ENCODE results near the gene NTN1. TPM values are rescaled to one million over a fixed set of nuclear protein-coding genes. Genes with fewer than 3 reads are reported as not detected.

NTN1 gene
- total and polyA plus RNA-seq, 2 experiments from 2014 or later = 0.16 to 0.60 TPM

- no peak overlapping the region for H3K27ac ChIP-seq
- H3K27me3 ChIP-seq = peaks cover 99% of the 10 kb centered on the region
- H3K4me3 ChIP-seq = peak overlapping the region; percentile 84
- peaks cover 12% of the 10 kb centered on the region for H3K4me1 ChIP-seq (ENCODE audit: low read depth)
- H3K36me3 ChIP-seq = no peaks in the 10 kb centered on the region
- no peaks in the 10 kb centered on the region for H3K9me3 ChIP-seq (ENCODE audit: low read depth)
- no peak for DNase-seq (ENCODE audit: low read depth in 1 of 2, low spot score in 1 of 2)
- TF ChIP-seq, protein P1, sequence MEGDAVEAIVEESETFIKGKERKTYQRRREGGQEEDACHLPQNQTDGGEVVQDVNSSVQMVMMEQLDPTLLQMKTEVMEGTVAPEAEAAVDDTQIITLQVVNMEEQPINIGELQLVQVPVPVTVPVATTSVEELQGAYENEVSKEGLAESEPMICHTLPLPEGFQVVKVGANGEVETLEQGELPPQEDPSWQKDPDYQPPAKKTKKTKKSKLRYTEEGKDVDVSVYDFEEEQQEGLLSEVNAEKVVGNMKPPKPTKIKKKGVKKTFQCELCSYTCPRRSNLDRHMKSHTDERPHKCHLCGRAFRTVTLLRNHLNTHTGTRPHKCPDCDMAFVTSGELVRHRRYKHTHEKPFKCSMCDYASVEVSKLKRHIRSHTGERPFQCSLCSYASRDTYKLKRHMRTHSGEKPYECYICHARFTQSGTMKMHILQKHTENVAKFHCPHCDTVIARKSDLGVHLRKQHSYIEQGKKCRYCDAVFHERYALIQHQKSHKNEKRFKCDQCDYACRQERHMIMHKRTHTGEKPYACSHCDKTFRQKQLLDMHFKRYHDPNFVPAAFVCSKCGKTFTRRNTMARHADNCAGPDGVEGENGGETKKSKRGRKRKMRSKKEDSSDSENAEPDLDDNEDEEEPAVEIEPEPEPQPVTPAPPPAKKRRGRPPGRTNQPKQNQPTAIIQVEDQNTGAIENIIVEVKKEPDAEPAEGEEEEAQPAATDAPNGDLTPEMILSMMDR (IDR thresholded peaks at IDR 0.05; ENCODE audit: low read depth, low read length) = no peak
Measured at GRCh38 chr17:9020824-9021157, 519 bp upstream of the NTN1 start.

GRCh38 chr17:9021992-9022572 lies 772 bp downstream of the NTN1 start:
- H3K27me3 ChIP-seq = peaks cover 100% of the 10 kb centered on the region
- peaks cover 6% of the 10 kb centered on the region for H3K4me1 ChIP-seq (ENCODE audit: low read depth)
- H3K27ac ChIP-seq = no peak overlapping the region
- peak; percentile 43 to 71 for DNase-seq (ENCODE audit: low read depth in 1 of 2, low spot score in 1 of 2)
- TF ChIP-seq, protein P1 (IDR thresholded peaks at IDR 0.05; ENCODE audit: low read depth, low read length) = no peak
- H3K9me3 ChIP-seq (ENCODE audit: low read depth) = no peaks in the 10 kb centered on the region
- H3K36me3 ChIP-seq = no peaks in the 10 kb centered on the region
- H3K4me3 ChIP-seq = peak overlapping the region; percentile 84

- DNase-seq (ENCODE audit: low read depth in 1 of 2, low spot score in 1 of 2) = peak; percentile 18 to 60
- no peak overlapping the region for H3K27ac ChIP-seq
- no peaks in the 10 kb centered on the region for H3K9me3 ChIP-seq (ENCODE audit: low read depth)
- peaks cover 98% of the 10 kb centered on the region for H3K27me3 ChIP-seq
- TF ChIP-seq, protein P1 (IDR thresholded peaks at IDR 0.05; ENCODE audit: low read depth, low read length) = no peak
- H3K36me3 ChIP-seq = no peaks in the 10 kb centered on the region
- peak overlapping the region; percentile 84 for H3K4me3 ChIP-seq
- H3K4me1 ChIP-seq (ENCODE audit: low read depth) = no peaks in the 10 kb centered on the region
Measured at GRCh38 chr17:9022573-9023391, 1.5 kb downstream of the NTN1 start.

- H3K4me3 ChIP-seq = no peak overlapping the region
Measured at GRCh38 chr17:9023392-9024218, 2.3 kb downstream of the NTN1 start.

DNA sequence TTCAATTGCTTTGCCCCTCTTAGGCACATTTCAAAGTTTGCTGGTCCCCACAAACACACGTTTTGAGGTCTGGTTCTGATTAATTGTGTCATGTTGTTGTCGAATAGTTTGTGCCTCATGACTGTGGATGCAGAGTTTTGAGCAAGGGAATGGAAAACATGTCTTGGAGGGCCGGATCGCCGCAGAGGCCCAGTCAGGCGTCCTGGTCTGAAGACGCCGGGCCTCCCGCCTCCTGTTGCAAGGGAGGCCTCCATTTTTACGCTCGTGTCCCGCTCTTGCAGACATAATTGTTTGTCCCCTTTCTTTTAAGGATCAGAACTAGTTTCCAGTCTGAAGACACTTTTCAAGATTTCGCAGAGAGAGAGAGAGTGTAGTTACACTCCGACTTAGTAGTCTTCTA lies 3.2 kb downstream of the NTN1 start:
- no peak for DNase-seq (ENCODE audit: low read depth in 1 of 2, low spot score in 1 of 2)
- Histone ChIP-seq H3K27me3 (peaks cover 98% of the 10 kb centered on the region), H3K4me3 (no peak overlapping the region), H3K9me3 (ENCODE audit: low read depth) (no peaks in the 10 kb centered on the region), H3K27ac (no peak overlapping the region), H3K4me1 (ENCODE audit: low read depth) (no peaks in the 10 kb centered on the region), H3K36me3 (no peaks in the 10 kb centered on the region)
- TF ChIP-seq, protein P1 (IDR thresholded peaks at IDR 0.05; ENCODE audit: low read depth, low read length) = no peak

More at GRCh38 chr17:9023392-9024218, 2.3 kb downstream of the NTN1 start:
- H3K4me1 ChIP-seq (ENCODE audit: low read depth) = no peaks in the 10 kb centered on the region
- no peak for DNase-seq (ENCODE audit: low read depth in 1 of 2, low spot score in 1 of 2)
- H3K27ac ChIP-seq = no peak overlapping the region
- TF ChIP-seq, protein P1 (IDR thresholded peaks at IDR 0.05; ENCODE audit: low read depth, low read length) = no peak
- H3K9me3 ChIP-seq (ENCODE audit: low read depth) = no peaks in the 10 kb centered on the region
- no peaks in the 10 kb centered on the region for H3K36me3 ChIP-seq
- peaks cover 98% of the 10 kb centered on the region for H3K27me3 ChIP-seq

Measured in cardiac muscle cell (in vitro differentiated cells and primary cell).